Liver (tissue), 3 donors: ENCODE data around the gene TRMT13.

Source experiments
- CTCF ChIP-seq: fragments of 150-350 bp; IDR thresholded peaks from 2 replicates; pipeline ENCODE4 v1.5.1; 2017; ENCODE audit warnings: improper control_type of control experiment, low read depth, low read length; ENCODE audit not compliant: missing input control
- GABPA ChIP-seq, 2 donors: IDR thresholded peaks in 1 of 2; conservative IDR thresholded peaks in 1 of 2; 2 replicates each; pipeline ENCODE4 v1.6.1; 2016; ENCODE audit warnings: antibody characterized with exemption in 2 of 2, mild to moderate bottlenecking in 1 of 2, moderate library complexity in 1 of 2
- JUND ChIP-seq, 2 donors: IDR thresholded peaks; 2 replicates each; pipeline ENCODE4 v1.6.1; 2016; ENCODE audit warnings: antibody characterized with exemption in 2 of 2
- RAD21 ChIP-seq, 2 donors: IDR thresholded peaks; 2 replicates each; pipeline ENCODE4 v1.6.1; 2016; ENCODE audit warnings: antibody characterized with exemption in 2 of 2, mild to moderate bottlenecking in 2 of 2
- REST ChIP-seq: IDR thresholded peaks from 2 replicates; pipeline ENCODE4 v1.6.1; 2016; ENCODE audit warnings: antibody characterized with exemption, mild to moderate bottlenecking
- TAF1 ChIP-seq: conservative IDR thresholded peaks from 2 replicates; pipeline ENCODE4 v1.6.1; 2016; ENCODE audit warnings: antibody characterized with exemption, mild to moderate bottlenecking
- TF ChIP-seq, protein P1 (sequence below): IDR thresholded peaks from 2 replicates; pipeline ENCODE4 v1.6.1; 2016; ENCODE audit warnings: antibody characterized with exemption
- TF ChIP-seq, protein P2 (sequence below): IDR thresholded peaks from 2 replicates; pipeline ENCODE4 v1.6.1; 2016; ENCODE audit warnings: antibody characterized with exemption
- donor health status: healthy.
- donor health status: healthy.

DNA sequence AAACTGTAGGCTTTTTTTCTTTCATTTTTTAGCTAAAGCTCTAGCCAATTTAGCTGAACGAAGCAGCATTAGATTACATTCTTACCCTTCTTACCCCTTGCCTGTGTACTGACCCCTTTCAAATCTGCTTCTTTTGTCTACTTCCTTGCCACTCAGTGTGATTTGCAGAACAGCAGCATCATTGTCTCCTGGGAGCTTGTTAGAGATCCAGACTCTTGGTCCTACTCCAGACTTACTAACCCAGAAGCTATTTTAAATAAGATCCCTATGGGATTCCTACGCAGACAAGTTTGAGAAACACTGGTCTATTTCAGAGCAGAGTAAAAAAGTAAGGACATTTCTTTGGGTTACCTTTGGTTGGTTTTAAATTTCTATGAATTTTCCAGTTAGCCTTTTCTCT is 31.3 kb downstream of the TRMT13 start:
- no peak for TF ChIP-seq CTCF
- TF ChIP-seq, protein P1, sequence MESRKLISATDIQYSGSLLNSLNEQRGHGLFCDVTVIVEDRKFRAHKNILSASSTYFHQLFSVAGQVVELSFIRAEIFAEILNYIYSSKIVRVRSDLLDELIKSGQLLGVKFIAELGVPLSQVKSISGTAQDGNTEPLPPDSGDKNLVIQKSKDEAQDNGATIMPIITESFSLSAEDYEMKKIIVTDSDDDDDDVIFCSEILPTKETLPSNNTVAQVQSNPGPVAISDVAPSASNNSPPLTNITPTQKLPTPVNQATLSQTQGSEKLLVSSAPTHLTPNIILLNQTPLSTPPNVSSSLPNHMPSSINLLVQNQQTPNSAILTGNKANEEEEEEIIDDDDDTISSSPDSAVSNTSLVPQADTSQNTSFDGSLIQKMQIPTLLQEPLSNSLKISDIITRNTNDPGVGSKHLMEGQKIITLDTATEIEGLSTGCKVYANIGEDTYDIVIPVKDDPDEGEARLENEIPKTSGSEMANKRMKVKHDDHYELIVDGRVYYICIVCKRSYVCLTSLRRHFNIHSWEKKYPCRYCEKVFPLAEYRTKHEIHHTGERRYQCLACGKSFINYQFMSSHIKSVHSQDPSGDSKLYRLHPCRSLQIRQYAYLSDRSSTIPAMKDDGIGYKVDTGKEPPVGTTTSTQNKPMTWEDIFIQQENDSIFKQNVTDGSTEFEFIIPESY: no peak
- no peak for TF ChIP-seq GABPA (IDR thresholded peaks at IDR 0.05 in 1 of 2, conservative IDR thresholded peaks at IDR 0.05 in 1 of 2)
- no peak for TF ChIP-seq REST
- TF ChIP-seq, protein P2, sequence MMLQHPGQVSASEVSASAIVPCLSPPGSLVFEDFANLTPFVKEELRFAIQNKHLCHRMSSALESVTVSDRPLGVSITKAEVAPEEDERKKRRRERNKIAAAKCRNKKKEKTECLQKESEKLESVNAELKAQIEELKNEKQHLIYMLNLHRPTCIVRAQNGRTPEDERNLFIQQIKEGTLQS: no peak
- TF ChIP-seq TAF1: no peak
- no peak for TF ChIP-seq JUND (IDR thresholded peaks at IDR 0.05)
- TF ChIP-seq RAD21 (IDR thresholded peaks at IDR 0.05): no peak
